WTC11 (cell line): ENCODE measurements around the gene SHPK. TPM values are rescaled to one million over a fixed set of nuclear protein-coding genes. Genes with fewer than 3 reads are reported as not detected.

Source experiments
- ATAC-seq: fragments of 200-7000 bp; cut with Tn5 transposase; 2 replicates; pipeline ENCODE4 v1.10.0; 2021; ENCODE audit warnings: mild to moderate bottlenecking, moderate library complexity
- CTCF ChIA-PET: fragments of 300-600 bp; sonication (Branson Sonifier 250); formaldehyde crosslinking; loops from one replicate; lab custom pipeline; 2021; ENCODE audit warnings: antibody characterized with exemption; lab: Charles Lee
- POLR2A ChIA-PET: fragments of 350-600 bp; sonication (Branson Sonifier 250); formaldehyde crosslinking; loops from one replicate; lab custom pipeline; 2021; ENCODE audit warnings: antibody characterized with exemption; lab: Charles Lee
- DNase-seq: peaks from one replicate; pipeline ENCODE4 v3.0.0; 2021; ENCODE audit warnings: low spot score
- H3K27ac Mint-ChIP-seq: 2 replicates; pipeline ENCODE4 v1.8.0; 2021; ENCODE audit warnings: mixed read lengths
- H3K27me3 Mint-ChIP-seq: 2 replicates; pipeline ENCODE4 v1.8.0; 2021; ENCODE audit warnings: low read depth, mild to moderate bottlenecking, moderate library complexity, mixed read lengths
- H3K36me3 Mint-ChIP-seq: 2 replicates; pipeline ENCODE4 v1.8.0; 2021; ENCODE audit warnings: mixed read lengths
- H3K4me1 Mint-ChIP-seq: 2 replicates; pipeline ENCODE4 v1.8.0; 2022; ENCODE audit warnings: mixed read lengths
- H3K4me3 Mint-ChIP-seq: 2 replicates; pipeline ENCODE4 v1.8.0; 2021; ENCODE audit warnings: mild to moderate bottlenecking, moderate library complexity, mixed read lengths
- H3K9me3 Mint-ChIP-seq: 2 replicates; pipeline ENCODE4 v1.8.0; 2021; ENCODE audit warnings: mixed read lengths
- ARID4B ChIP-seq: sonication (generic); formaldehyde crosslinking; IDR thresholded peaks from 2 replicates; pipeline ENCODE4 v1.8.0; 2023; ENCODE audit warnings: missing genetic modification reagents, mild to moderate bottlenecking, borderline replicate concordance
- CBFB ChIP-seq: sonication (generic); formaldehyde crosslinking; IDR thresholded peaks from 2 replicates; pipeline ENCODE4 v1.8.1; 2022; ENCODE audit warnings: mild to moderate bottlenecking, low read depth, missing genetic modification reagents
- CDX4 ChIP-seq: fragments of 250-450 bp; sonication (Bioruptor Pico); IDR thresholded peaks from 2 replicates; pipeline ENCODE4 v1.9.0; 2021; ENCODE audit warnings: moderate library complexity, mild to moderate bottlenecking, inconsistent platforms, borderline replicate concordance
- CREB1 ChIP-seq: sonication (generic); formaldehyde crosslinking; IDR thresholded peaks from 2 replicates; pipeline ENCODE4 v1.8.0; 2023; ENCODE audit warnings: mild to moderate bottlenecking, missing genetic modification reagents
- CREM ChIP-seq: sonication (generic); formaldehyde crosslinking; IDR thresholded peaks from 2 replicates; pipeline ENCODE4 v1.8.1; 2022; ENCODE audit warnings: mild to moderate bottlenecking, missing genetic modification reagents, moderate library complexity
- CTCF ChIP-seq: fragments of 200-600 bp; IDR thresholded peaks from 2 replicates; pipeline ENCODE4 v1.8.0; 2022; ENCODE audit warnings: antibody characterized with exemption
- ELF4 ChIP-seq: sonication (generic); formaldehyde crosslinking; IDR thresholded peaks from 2 replicates; pipeline ENCODE4 v1.8.1; 2022; ENCODE audit warnings: low read depth, mild to moderate bottlenecking, moderate library complexity, missing genetic modification reagents
- MLX ChIP-seq: sonication (generic); formaldehyde crosslinking; IDR thresholded peaks from 2 replicates; pipeline ENCODE4 v1.8.1; 2023; ENCODE audit warnings: mild to moderate bottlenecking, missing genetic modification reagents, moderate library complexity
- SMAD4 ChIP-seq: sonication (generic); formaldehyde crosslinking; IDR thresholded peaks from 2 replicates; pipeline ENCODE4 v1.8.0; 2022; ENCODE audit warnings: mild to moderate bottlenecking, missing genetic modification reagents
- ZNF138 ChIP-seq: sonication (generic); formaldehyde crosslinking; conservative IDR thresholded peaks from 2 replicates; pipeline ENCODE4 v1.8.1; 2022; ENCODE audit warnings: mild to moderate bottlenecking, moderate library complexity, missing genetic modification reagents
- ZNF232 ChIP-seq: sonication (generic); formaldehyde crosslinking; IDR thresholded peaks from 2 replicates; pipeline ENCODE4 v1.8.0; 2022; ENCODE audit warnings: mild to moderate bottlenecking, missing genetic modification reagents
- ZNF263 ChIP-seq: sonication (generic); formaldehyde crosslinking; IDR thresholded peaks from 2 replicates; pipeline ENCODE4 v1.8.1; 2022; ENCODE audit warnings: low read depth, mild to moderate bottlenecking, moderate library complexity, missing genetic modification reagents
- ZNF416 ChIP-seq: fragments of 250-450 bp; sonication (Bioruptor Pico); IDR thresholded peaks from 2 replicates; pipeline ENCODE4 v1.9.0; 2021; ENCODE audit warnings: mild to moderate bottlenecking, inconsistent platforms
- ZNF425 ChIP-seq: fragments of 250-450 bp; sonication (Bioruptor Pico); conservative IDR thresholded peaks from 2 replicates; pipeline ENCODE4 v1.9.0; 2021; ENCODE audit warnings: mild to moderate bottlenecking
- total RNA-seq: library from RNA; stranded (reverse); gene quantifications from 3 replicates; pipeline ENCODE4 v1.2.3, GENCODE V29; 2021
- TF ChIP-seq, protein P1 (sequence below): sonication (generic); formaldehyde crosslinking; IDR thresholded peaks from 2 replicates; pipeline ENCODE4 v1.8.1; 2022; ENCODE audit warnings: low read depth, missing genetic modification reagents, borderline replicate concordance
- TF ChIP-seq, protein P2 (sequence below): sonication (generic); formaldehyde crosslinking; IDR thresholded peaks from 2 replicates; pipeline ENCODE4 v1.8.0; 2022; ENCODE audit warnings: mild to moderate bottlenecking, missing genetic modification reagents

Gene SHPK
- total RNA-seq, 1 experiment from 2014 or later: 29.2 TPM

DNA sequence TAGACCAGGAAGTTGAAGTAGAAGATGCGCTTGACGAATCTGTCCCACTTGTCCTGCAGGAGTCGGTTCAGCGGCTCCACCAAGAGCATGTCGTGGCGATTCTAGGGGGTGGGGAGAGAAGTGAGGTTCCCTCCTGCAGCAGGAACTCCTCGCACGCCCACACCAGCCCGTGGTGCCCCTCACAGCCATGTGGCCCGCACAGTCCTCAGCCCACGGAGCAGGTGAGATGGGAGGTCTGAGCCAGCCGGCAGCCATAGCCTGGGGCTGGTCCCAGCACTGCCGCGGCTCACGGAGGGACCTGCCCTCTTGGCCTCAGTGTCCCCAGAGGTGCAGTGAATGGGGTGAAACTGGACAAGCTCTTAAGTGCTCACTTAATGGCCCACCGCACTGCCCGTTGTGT lies 50.2 kb downstream of the SHPK start:
- no peak for TF ChIP-seq ELF4
- no peak for TF ChIP-seq CREM (CRISPR knock-in tag)
- TF ChIP-seq CBFB (CRISPR knock-in tag): no peak
- TF ChIP-seq ZNF416 (CRISPR knock-in tag): no peak
- TF ChIP-seq ARID4B: no peak
- Mint-ChIP-seq H3K4me1 (no peaks in the 10 kb centered on the region), H3K36me3 (peaks cover 9% of the 10 kb centered on the region), H3K9me3 (no peaks in the 10 kb centered on the region), H3K27ac (no peak overlapping the region), H3K27me3 (no peaks in the 10 kb centered on the region), H3K4me3 (no peak overlapping the region)
- CTCF ChIA-PET: no interaction called here
- POLR2A ChIA-PET: no interaction called here
- no peak for ATAC-seq
- DNase-seq: no peak

- DNase-seq (no peak), ATAC-seq (no peak)
- H3K36me3 Mint-ChIP-seq: peaks cover 10% of the 10 kb centered on the region
- H3K4me3 Mint-ChIP-seq: no peak overlapping the region
- H3K9me3 Mint-ChIP-seq: peaks cover 4% of the 10 kb centered on the region; the same call in 1 of the 2 replicates
- no peaks in the 10 kb centered on the region for H3K27me3 Mint-ChIP-seq
- H3K4me1 Mint-ChIP-seq: no peaks in the 10 kb centered on the region
- TF ChIP-seq ZNF425 (CRISPR knock-in tag) (no peak), SMAD4 (CRISPR knock-in tag) (no peak), MLX (CRISPR knock-in tag) (no peak), CDX4 (CRISPR knock-in tag) (no peak), ZNF232 (CRISPR knock-in tag) (no peak), ZNF138 (CRISPR knock-in tag) (no peak), CTCF (no peak), ZNF263 (no peak), CREB1 (CRISPR knock-in tag) (no peak)
- TF ChIP-seq, protein P1, sequence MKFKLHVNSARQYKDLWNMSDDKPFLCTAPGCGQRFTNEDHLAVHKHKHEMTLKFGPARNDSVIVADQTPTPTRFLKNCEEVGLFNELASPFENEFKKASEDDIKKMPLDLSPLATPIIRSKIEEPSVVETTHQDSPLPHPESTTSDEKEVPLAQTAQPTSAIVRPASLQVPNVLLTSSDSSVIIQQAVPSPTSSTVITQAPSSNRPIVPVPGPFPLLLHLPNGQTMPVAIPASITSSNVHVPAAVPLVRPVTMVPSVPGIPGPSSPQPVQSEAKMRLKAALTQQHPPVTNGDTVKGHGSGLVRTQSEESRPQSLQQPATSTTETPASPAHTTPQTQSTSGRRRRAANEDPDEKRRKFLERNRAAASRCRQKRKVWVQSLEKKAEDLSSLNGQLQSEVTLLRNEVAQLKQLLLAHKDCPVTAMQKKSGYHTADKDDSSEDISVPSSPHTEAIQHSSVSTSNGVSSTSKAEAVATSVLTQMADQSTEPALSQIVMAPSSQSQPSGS (CRISPR knock-in tag): no peak
- TF ChIP-seq, protein P2, sequence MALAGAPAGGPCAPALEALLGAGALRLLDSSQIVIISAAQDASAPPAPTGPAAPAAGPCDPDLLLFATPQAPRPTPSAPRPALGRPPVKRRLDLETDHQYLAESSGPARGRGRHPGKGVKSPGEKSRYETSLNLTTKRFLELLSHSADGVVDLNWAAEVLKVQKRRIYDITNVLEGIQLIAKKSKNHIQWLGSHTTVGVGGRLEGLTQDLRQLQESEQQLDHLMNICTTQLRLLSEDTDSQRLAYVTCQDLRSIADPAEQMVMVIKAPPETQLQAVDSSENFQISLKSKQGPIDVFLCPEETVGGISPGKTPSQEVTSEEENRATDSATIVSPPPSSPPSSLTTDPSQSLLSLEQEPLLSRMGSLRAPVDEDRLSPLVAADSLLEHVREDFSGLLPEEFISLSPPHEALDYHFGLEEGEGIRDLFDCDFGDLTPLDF (CRISPR knock-in tag): no peak
- H3K27ac Mint-ChIP-seq: no peak overlapping the region
- POLR2A ChIA-PET: no interaction called here
- CTCF ChIA-PET: interaction anchor here (1.3 kb wide), 1 partner anchor 19 kb away, joined by 5 read pairs; no protein-coding TSS in a partner anchor
These were observed 52.6 kb downstream of the SHPK start for GRCh38 chr17:3583456-3583855.
